Measurements from ENCODE around the gene MAPK8IP1.

MAPK8IP1 gene

GRCh38 chr11:45925550-45925949 is 40.1 kb downstream of the MAPK8IP1 start:
- H3K4me3 ChIP-seq (ENCODE audit: control insufficient read depth, low read depth, low read length): no peak overlapping the region
- no peak for DNase-seq (ENCODE audit: low read depth)
- no peak for TF ChIP-seq CTCF (conservative IDR thresholded peaks at IDR 0.05; ENCODE audit: control insufficient read depth, insufficient read depth, low read depth, low read length)

GRCh38 chr11:45926001-45926401 is 40.5 kb downstream of the MAPK8IP1 start:
- no peak for TF ChIP-seq CTCF (conservative IDR thresholded peaks at IDR 0.05; ENCODE audit: control insufficient read depth, insufficient read depth, low read depth, low read length)
- no peak overlapping the region for H3K4me3 ChIP-seq (ENCODE audit: control insufficient read depth, low read depth, low read length)
- no peak for DNase-seq (ENCODE audit: low read depth)

GRCh38 chr11:45926536-45927331 is 41.3 kb downstream of the MAPK8IP1 start:
- DNase-seq (ENCODE audit: low read depth): no peak
- no peak for TF ChIP-seq CTCF (conservative IDR thresholded peaks at IDR 0.05; ENCODE audit: control insufficient read depth, insufficient read depth, low read depth, low read length)
- H3K4me3 ChIP-seq (ENCODE audit: control insufficient read depth, low read depth, low read length): no peak overlapping the region

- no peak for DNase-seq (ENCODE audit: low read depth)
- H3K4me3 ChIP-seq (ENCODE audit: control insufficient read depth, low read depth, low read length): no peak overlapping the region
- TF ChIP-seq CTCF (conservative IDR thresholded peaks at IDR 0.05; ENCODE audit: control insufficient read depth, insufficient read depth, low read depth, low read length): no peak
Measured at GRCh38 chr11:45927332-45927683, 41.9 kb downstream of the MAPK8IP1 start.

- DNase-seq (ENCODE audit: low read depth): no peak
- H3K4me3 ChIP-seq (ENCODE audit: control insufficient read depth, low read depth, low read length): no peak overlapping the region
- TF ChIP-seq CTCF (conservative IDR thresholded peaks at IDR 0.05; ENCODE audit: control insufficient read depth, insufficient read depth, low read depth, low read length): no peak
Measured at GRCh38 chr11:45927684-45928413, 42.4 kb downstream of the MAPK8IP1 start.

- DNase-seq (ENCODE audit: low read depth): no peak
- no peak for TF ChIP-seq CTCF (conservative IDR thresholded peaks at IDR 0.05; ENCODE audit: control insufficient read depth, insufficient read depth, low read depth, low read length)
- H3K4me3 ChIP-seq (ENCODE audit: control insufficient read depth, low read depth, low read length): no peak overlapping the region
Measured at GRCh38 chr11:45928535-45929215, 43.2 kb downstream of the MAPK8IP1 start.

All from fibroblast of mammary gland (primary cell).